HEK293T (cell line): Measurements from ENCODE around the gene PSPC1.
"Not testable (repeated sequence)": the region's sequence is repeated elsewhere in the genome, so short reads cannot be mapped to it uniquely, and the experiment has no call there.

ENCODE experiments used
- CTCF ChIA-PET: fragments of 350-600 bp; formaldehyde crosslinking; extraction: SDS; loops from one replicate; lab custom pipeline; 2021; ENCODE audit warnings: antibody characterized with exemption, inconsistent platforms; lab: Yijun Ruan, JAX
- POLR2A ChIA-PET: fragments of 350-600 bp; formaldehyde crosslinking; extraction: SDS; loops from one replicate; lab custom pipeline; 2020; ENCODE audit warnings: antibody characterized with exemption, inconsistent platforms; lab: Yijun Ruan, JAX
- DNase-seq: peaks from one replicate; pipeline ENCODE4 v3.0.0; 2012; ENCODE audit warnings: mixed read lengths; ENCODE audit errors: extremely low spot score
- ARNT ChIP-seq: fragments of 450-650 bp; IDR thresholded peaks from 2 replicates; pipeline ENCODE4 v1.6.1; 2017; ENCODE audit warnings: mild to moderate bottlenecking
- BHLHE40 ChIP-seq: fragments of 450-650 bp; IDR thresholded peaks from 2 replicates; pipeline ENCODE4 v1.6.1; 2016; ENCODE audit warnings: mild to moderate bottlenecking, moderate library complexity, borderline replicate concordance
- CTBP1 ChIP-seq: fragments of 450-650 bp; IDR thresholded peaks from 2 replicates; pipeline ENCODE4 v1.6.1; 2016; ENCODE audit warnings: borderline replicate concordance
- ELF4 ChIP-seq: fragments of 450-650 bp; IDR thresholded peaks from 2 replicates; pipeline ENCODE4 v1.6.1; 2017; ENCODE audit warnings: antibody characterized with exemption
- FOXA1 ChIP-seq: fragments of 450-650 bp; IDR thresholded peaks from 2 replicates; pipeline ENCODE4 v1.6.1; 2016; ENCODE audit warnings: mild to moderate bottlenecking
- FOXK2 ChIP-seq: fragments of 450-650 bp; IDR thresholded peaks from 2 replicates; pipeline ENCODE4 v1.6.1; 2016; ENCODE audit warnings: mild to moderate bottlenecking
- FOXM1 ChIP-seq: fragments of 450-650 bp; IDR thresholded peaks from 2 replicates; pipeline ENCODE4 v1.6.1; 2017; ENCODE audit warnings: mild to moderate bottlenecking, borderline replicate concordance
- HDGF ChIP-seq: fragments of 450-650 bp; IDR thresholded peaks from 2 replicates; pipeline ENCODE4 v1.6.1; 2017; ENCODE audit warnings: antibody characterized with exemption, borderline replicate concordance
- L3MBTL2 ChIP-seq: fragments of 450-650 bp; conservative IDR thresholded peaks from 2 replicates; pipeline ENCODE4 v1.6.1; 2016; ENCODE audit warnings: mild to moderate bottlenecking
- LEF1 ChIP-seq: fragments of 450-650 bp; IDR thresholded peaks from 2 replicates; pipeline ENCODE4 v1.6.1; 2017; ENCODE audit warnings: mild to moderate bottlenecking, borderline replicate concordance
- NFRKB ChIP-seq: fragments of 450-650 bp; IDR thresholded peaks from 2 replicates; pipeline ENCODE4 v1.6.1; 2016; ENCODE audit warnings: mild to moderate bottlenecking, moderate library complexity
- SP1 ChIP-seq: fragments of 450-650 bp; IDR thresholded peaks from 2 replicates; pipeline ENCODE4 v1.6.1; 2017
- SUZ12 ChIP-seq: fragments of 450-650 bp; IDR thresholded peaks from 2 replicates; pipeline ENCODE4 v1.6.1; 2016; ENCODE audit warnings: mild to moderate bottlenecking
- TARDBP ChIP-seq: fragments of 450-650 bp; IDR thresholded peaks from 2 replicates; pipeline ENCODE4 v1.6.1; 2016
- ZNF384 ChIP-seq: fragments of 450-650 bp; IDR thresholded peaks from 2 replicates; pipeline ENCODE4 v1.6.1; 2016
- TF ChIP-seq, protein P1 (sequence below): fragments of 450-650 bp; IDR thresholded peaks from 2 replicates; pipeline ENCODE4 v1.6.1; 2016

The PSPC1 gene

DNA sequence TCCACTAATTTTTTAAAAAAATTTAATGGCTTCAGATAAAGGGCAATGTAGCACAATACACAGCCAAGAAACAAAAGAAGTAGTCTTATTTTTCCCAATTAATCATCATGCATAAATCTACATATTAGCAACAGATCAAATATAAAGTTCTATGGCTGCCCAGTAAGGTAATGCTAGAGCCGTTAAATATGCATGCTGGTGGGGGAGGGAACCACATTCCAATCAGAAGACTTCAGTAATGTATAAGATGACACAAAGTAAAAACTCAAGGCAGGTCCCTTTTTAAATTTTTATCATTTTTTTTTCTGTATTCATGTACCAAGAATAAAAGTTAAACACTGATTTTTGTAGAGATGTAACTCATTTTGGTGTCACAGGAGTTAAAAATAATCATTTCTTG is 87.3 kb downstream of the PSPC1 start:
- POLR2A ChIA-PET = no interaction called here
- no peak for DNase-seq

DNA sequence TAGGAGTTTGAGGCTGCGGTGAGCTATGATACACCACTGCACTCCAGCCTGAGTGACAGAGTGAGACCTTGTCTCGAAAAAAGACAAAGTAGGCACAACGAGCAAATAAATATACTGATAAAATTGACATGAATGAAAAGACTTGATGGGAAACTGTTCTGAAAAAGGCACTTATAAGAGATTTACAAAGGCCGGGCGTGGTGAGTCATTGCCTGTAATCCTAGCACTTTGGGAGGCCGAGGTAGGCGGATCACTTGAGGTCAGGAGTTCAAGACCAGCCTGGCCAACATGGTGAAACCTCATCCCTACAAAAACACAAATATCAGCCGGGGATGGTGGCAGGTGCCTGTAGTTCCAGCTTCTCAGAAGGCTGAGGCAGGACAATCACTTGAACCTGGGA is 91.3 kb downstream of the PSPC1 start:
- POLR2A ChIA-PET, DNase-seq, CTCF ChIA-PET: not testable (repeated sequence)

More for the DNA sequence above, 87.3 kb downstream of the PSPC1 start:
- TF ChIP-seq NFRKB (no peak), TARDBP (no peak), SP1 (no peak), LEF1 (no peak)
- CTCF ChIA-PET = no interaction called here

DNA sequence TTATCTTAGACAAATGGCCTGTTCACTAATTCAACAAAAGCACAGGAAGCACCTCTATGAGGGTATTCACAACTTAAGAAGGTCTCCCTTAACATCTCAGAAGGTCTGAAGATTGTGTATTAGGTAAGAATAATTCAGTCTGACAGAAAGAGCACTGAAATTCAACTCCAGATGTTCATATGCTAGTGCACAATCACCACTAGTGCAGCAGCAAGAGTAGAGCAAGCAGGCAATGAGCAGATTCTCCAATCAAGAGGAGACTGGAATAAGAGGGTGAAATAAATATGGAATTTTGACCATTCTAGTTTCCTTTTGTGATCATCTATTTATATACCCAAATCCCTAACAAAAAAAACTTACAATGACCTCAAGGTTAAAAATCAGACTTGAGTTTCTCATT is 97.3 kb downstream of the PSPC1 start:
- CTCF ChIA-PET = no interaction called here
- POLR2A ChIA-PET = no interaction called here

DNA sequence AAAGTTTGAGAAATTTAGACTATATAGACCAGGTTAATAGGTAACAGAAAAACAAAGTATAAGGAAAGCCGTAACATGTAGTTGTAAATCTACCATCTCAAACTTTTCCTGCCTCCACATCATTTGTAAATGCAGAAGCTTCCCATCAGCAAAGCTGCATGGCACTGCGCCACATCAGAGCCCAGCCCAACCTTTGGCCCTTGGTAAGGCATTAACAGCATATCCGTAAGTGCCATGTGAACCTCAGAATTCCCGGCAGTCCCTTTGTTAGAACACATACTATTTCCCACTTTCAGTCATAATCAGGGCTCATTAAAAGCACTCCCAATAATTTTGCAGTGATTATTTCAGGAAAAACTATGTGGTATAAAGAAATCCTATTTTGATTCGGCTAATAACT is 97.7 kb downstream of the PSPC1 start:
- ChIA-PET POLR2A (no interaction called here), CTCF (no interaction called here)
- DNase-seq = no peak
- TF ChIP-seq, protein P1, sequence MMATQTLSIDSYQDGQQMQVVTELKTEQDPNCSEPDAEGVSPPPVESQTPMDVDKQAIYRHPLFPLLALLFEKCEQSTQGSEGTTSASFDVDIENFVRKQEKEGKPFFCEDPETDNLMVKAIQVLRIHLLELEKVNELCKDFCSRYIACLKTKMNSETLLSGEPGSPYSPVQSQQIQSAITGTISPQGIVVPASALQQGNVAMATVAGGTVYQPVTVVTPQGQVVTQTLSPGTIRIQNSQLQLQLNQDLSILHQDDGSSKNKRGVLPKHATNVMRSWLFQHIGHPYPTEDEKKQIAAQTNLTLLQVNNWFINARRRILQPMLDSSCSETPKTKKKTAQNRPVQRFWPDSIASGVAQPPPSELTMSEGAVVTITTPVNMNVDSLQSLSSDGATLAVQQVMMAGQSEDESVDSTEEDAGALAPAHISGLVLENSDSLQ = no peak
- TF ChIP-seq SP1 = no peak
- TF ChIP-seq ZNF384 = no peak

More for the DNA sequence above, 97.3 kb downstream of the PSPC1 start:
- TF ChIP-seq HDGF (no peak), BHLHE40 (no peak), ZNF384 (no peak), SUZ12 (no peak)
- TF ChIP-seq, protein P1 = no peak
- DNase-seq = no peak

DNA sequence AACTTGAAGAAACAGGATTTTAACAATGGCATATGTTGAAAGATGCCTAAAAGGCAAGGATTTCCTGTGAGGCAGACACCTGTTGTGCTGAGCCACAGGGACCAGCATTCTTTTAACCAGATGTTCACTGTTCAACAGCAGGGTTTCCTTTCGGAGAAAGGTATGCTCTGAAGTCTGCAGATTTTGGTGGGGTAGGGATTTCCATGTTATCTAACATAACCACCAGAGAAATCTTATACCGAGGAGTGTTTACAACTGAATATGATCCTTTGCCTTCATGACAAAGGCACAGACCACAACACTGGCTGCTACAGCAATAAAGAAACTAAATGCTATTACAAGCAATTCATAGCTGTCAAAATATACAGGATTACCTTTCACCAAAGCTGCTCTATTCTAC is 101.2 kb downstream of the PSPC1 start:
- TF ChIP-seq BHLHE40 (no peak), TARDBP (no peak), ARNT (no peak), CTBP1 (no peak), NFRKB (no peak), SUZ12 (no peak), L3MBTL2 (no peak)

DNA sequence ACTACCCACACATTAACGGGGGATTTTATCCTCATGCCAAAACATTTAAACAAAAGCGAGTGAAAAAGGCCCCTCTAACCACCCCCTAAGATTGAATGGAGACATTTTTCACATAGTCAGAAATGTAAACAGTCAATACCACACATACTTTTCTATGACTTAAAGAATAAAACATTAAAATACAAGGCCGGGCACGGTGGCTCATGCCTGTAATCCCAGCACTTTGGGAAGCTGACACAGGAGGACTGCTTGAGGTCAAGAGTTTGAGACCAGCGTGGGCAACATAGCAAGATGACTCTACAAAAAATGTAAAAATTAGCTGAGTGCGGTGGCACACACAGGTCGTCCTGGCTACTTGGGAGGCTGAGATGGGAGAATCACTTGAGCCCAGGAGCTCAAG is 102.0 kb downstream of the PSPC1 start:
- TF ChIP-seq TARDBP (no peak), HDGF (no peak), FOXK2 (no peak)
- TF ChIP-seq, protein P1 = no peak
- ChIA-PET CTCF (no interaction called here), POLR2A (no interaction called here)
- no peak for DNase-seq

More for the DNA sequence above, 101.2 kb downstream of the PSPC1 start:
- ChIA-PET POLR2A (no interaction called here), CTCF (no interaction called here)
- DNase-seq = no peak

DNA sequence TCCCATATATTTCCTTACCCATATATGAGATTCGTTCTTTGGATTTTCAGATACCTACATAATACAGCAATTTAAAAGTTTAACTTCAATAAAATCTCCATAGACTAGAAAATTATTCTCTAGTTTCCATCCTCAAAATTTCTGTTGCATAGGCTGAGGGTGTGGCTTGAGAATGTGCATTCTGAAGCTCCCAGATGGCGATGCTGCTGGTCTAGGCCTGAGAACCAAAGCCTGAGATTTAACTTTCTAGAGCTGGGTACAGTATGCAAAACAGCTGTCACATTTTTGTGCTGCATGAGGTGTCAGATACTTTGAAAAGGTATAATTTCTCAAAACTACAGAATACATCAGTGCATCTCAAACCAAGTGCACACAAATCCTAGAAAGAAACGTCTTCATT is 106.6 kb downstream of the PSPC1 start:
- TF ChIP-seq ZNF384 (no peak), FOXA1 (no peak), SUZ12 (no peak), LEF1 (no peak), ELF4 (no peak), TARDBP (no peak), HDGF (no peak), NFRKB (no peak), FOXK2 (no peak), FOXM1 (no peak)
- TF ChIP-seq, protein P1 = no peak
- CTCF ChIA-PET = no interaction called here
- POLR2A ChIA-PET = no interaction called here
- no peak for DNase-seq

DNA sequence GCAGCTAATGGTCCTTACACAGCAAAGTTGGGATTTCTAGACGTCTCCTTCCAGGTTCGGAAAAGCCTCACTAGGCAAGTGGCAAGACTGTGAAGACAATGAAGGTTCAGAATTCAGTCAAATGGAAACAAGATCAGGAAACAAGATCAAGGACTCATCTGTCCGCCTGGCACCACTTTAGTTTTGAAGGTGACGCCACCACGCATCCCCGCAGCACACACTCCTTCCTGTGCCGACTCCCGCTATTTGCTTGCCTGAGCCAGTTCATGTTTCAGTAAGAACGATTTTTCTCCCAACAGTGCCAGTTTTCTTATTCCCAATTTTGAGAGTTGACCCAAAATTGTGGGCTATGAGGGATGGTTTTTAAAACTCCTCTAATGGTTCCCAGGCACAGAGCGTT is 107.8 kb downstream of the PSPC1 start:
- DNase-seq = no peak
- CTCF ChIA-PET = no interaction called here
- no peak for TF ChIP-seq HDGF
- TF ChIP-seq FOXK2 = no peak
- no peak for TF ChIP-seq LEF1
- POLR2A ChIA-PET = no interaction called here
